ENCODE measurements around the gene LYSMD2.

Gene LYSMD2

DNA sequence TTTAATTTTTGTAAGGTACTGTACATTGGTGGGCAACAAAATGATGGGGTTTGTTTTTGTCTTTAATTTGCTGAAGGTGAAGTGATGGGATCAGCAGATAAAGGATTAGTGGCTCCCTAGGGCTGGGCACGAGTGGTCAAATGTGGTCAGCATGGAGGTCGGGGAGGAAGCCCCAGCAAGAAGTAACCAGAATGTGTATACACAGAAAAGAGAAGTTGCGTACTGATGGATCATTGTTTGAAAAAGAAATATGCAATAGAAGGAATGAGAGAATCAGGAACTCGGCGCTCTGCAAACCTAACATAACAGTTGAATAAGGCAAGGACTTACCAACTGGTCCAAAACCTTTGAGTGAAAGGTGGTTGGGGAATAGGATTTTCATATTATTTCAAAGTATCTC is 15.4 kb upstream of the LYSMD2 start:
- no peak for DNase-seq (ENCODE audit: low read depth, low spot score)

DNA sequence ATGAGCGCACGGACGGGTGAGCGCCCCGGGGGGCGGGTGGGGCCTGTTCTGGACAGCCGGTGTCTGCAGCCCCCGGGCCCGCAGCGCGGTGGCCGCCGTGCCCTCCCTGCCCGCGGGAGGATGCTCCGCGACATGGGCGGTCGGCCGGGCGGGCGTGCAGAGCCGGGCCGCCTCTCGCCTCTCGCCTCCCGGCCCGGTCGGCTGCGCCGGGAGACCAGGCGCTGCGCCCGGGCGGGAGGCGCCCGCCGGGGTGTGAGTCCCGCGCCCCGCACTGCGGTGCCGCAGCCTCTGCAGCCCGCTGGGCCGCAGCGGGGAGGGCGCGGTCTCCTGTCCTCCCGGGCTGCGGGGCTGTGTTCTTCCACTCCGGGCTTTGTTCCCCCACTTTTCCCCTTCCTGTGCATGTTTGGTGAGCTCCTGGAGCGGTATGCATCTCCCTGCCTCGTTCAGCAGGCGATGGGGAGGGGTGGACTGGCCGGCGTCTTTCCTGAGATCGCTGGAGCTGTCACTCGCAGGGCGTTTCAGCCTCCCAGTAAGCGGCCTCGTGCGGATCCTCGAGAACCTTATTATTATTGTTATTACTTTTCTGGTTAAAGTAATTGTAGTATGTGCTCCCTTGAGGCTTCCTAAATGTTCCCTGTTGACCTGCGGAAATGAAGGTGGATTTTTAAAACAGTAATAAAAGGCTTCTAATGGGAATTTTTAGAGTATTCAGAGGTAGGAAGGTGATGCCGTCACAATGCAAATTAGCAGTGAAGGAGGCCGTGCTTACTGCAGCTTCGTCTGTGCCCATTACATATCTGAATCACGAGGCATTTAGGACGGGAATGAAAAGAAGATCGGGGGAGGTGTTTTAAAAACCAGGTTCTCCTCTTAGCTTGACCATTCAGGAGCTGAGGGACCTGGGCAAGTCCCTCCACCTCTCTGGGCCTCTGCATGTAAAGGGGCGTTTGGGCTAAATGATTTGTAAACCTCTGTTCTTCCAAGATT is 14.5 kb upstream of the LYSMD2 start:
- DNase-seq (ENCODE audit: low read depth, low spot score): no peak

DNA sequence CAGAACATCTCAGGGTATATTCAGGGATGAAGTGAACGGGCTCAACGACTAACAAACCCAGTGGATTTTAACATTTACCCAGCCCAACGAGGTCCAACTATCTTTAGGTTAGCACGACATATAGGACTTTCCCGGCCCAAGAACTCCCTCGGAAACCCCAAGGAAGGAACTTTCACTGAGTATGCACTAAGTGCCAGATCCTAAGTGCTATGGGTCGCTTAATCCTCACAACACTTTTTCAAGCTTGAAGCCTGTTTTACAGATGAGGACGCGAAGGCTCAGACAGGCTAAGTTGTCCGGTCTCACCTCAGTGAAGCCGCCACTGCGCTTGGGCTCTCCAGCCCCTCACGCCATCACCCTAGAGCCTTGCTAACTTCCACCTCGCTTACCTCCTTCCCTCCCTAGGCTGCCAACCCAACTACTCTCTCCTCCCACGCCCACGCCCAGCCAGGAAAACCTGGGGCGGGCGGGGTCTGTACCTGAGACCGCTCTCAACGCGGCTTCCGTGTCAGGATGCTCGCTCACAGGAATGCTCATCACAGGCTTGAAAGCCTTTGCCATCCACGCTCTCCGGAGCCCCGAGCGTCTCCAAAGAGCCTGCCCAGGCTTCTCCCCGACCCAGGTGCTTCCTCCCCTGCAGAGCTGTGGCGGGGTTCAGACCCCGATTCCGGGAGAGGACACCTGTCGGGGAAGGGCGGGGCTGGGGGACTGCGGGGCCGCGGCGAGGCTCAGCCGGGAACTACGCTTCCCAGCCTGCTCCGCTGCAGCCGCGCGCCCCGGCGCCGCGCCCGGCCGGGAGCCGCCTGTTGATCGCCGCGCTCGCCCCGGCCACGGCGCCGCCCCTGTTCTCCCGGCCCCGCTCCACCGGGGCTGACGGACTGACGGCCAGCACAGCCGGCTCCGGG is 13.6 kb upstream of the LYSMD2 start, which contains the start of gene TMOD2:
Gene TMOD2, plus strand, starts transcription at position 806 of the 905 bp plus-strand sequence. CDS start 14,845 bp downstream, outside the sequence.
- no peak for DNase-seq (ENCODE audit: low read depth, low spot score)

DNA sequence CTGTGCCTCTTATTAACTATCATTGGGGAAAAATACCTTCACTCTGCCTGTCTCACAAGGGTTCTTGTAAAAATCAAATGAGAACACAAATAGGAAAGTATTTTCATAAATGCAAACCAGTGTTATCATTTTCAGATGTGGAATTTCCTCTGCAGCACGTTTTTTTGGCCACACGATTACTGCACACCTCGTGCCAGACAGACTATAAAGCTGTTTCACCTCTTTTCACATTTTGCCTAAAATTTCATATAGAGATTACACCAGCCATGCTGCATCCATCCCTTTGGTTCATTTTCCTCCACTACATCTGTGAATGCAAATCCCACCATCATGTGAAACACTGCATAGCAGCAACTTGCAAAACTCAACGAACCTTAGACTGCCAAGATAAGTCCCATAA is 12.7 kb upstream of the LYSMD2 start:
- no peak for DNase-seq (ENCODE audit: low read depth, low spot score)

DNA sequence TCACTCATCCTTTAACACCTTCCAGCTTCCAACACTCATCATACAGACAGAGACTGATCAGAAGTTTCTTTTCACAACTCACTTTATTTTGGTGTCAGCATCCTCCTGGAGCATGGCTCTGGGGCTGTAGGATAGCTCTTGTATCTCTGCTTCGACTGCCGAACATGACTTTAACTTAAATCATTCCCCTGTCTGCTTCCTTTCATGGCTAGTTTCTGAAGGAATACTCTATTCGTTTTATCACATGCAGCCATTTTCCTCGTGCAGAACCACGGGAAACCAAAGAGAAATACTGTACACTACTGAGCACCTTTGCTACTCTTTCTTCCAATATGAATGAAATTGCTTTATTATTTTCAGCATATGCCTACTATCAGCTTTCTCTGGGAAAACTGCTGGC is 11.9 kb upstream of the LYSMD2 start:
- DNase-seq (ENCODE audit: low read depth, low spot score): no peak

DNA sequence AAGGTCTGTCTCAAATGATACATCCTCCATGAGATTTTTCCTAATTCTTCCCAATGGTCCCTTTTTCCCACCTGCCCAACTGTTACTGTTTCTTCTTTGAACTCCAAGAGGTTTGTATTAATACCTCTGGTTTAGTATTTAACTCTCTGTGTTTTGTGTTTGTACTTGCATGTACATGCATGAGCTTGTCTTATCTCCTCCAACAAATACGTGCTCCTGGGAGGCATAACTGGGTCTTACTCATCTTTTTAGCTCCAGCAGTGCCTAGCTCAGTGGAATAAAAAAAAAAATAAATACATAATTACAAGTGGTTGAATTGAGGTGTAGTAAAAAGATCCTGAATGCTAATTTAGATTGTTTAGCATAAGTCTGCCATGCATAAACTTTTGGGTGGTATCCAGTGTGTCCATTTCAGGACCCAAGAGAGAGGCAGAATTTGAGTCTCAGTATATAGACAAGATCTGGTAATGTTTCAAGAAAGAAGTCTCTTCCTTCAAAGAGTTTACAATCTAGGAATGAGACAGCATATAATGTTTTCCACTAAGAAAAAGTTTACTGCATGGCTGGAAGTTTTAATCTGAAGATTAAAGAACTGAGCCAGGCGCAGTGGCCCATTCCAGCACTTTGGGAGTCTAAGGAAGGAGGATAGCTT is 1.7 kb upstream of the LYSMD2 start:
- DNase-seq (ENCODE audit: low read depth, low spot score): no peak

DNA sequence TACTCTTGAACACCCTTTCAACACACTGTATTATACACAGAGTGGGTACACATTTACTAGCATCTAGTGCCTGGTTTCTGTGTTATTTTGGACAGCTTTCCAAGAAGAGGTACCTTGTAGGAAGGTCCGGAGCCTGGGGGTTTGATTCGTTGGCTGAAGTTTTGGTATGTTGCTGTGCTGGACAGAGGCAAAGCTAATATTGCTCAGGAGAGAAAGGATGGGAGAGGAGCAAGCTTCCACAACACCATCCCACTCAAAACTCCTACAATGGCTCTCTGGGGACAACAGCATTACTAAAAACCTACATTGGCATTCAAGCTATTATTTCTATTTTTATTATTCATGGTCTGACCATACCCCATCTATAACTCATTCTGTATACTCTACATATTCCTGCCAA is 1.1 kb upstream of the LYSMD2 start:
- no peak for DNase-seq (ENCODE audit: low read depth, low spot score)

DNA sequence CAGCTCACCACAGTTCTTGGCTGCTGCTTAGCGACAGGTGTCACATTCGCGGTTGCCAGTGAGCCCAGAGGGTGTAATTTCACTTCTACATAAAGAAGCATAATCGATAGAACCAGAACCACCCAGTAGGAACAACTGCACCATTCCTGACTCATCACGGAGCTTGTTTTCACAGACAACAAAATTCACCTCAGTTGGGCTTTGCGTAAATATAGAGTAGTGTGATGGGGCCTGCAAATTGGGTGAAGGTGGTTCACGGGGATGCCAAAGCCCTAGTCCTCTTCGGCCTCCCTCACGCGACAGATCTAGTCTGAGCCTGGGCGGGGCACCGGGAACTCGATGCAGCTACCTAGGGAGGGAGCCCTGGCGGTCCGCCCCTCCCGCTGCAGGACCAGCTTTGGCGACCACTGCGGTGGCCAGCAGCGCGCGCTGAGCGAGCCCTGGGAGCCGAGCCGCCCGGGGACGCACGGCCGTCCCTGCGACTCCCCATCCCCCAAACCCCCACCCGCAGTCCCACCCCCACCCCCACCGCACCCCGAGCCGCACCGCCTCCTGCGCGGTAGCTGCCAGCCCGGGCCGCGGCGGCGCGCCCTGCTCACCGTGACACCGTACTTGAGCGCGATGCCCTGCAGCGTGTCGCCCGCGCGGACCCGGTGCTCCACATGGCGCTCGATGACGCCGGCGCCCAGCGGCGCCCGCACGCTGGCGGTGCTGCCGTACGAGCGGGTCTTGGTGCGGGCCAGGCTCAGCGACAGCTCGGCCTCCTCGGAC is 519 bp downstream of the LYSMD2 start:
- no peak for DNase-seq (ENCODE audit: low read depth, low spot score)

DNA sequence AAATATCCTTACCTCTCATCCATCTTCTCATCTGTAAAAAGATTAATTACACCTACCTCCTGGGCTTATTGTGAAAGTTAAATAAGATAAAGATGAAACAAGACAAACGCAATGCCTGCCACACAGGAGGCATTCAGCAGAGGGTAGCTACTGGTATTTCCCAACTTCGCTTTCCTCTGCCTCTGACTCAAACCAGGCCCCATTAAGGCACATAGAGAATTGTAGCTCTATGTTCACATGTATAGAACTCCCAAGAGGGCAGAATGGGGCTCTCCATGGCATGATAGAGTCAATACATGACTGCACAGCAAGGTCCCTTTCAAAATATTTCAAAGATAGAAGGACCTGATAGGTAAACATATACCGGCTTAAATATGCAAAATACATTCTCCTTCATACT is 1.4 kb downstream of the LYSMD2 start:
- no peak for DNase-seq (ENCODE audit: low read depth, low spot score)

DNA sequence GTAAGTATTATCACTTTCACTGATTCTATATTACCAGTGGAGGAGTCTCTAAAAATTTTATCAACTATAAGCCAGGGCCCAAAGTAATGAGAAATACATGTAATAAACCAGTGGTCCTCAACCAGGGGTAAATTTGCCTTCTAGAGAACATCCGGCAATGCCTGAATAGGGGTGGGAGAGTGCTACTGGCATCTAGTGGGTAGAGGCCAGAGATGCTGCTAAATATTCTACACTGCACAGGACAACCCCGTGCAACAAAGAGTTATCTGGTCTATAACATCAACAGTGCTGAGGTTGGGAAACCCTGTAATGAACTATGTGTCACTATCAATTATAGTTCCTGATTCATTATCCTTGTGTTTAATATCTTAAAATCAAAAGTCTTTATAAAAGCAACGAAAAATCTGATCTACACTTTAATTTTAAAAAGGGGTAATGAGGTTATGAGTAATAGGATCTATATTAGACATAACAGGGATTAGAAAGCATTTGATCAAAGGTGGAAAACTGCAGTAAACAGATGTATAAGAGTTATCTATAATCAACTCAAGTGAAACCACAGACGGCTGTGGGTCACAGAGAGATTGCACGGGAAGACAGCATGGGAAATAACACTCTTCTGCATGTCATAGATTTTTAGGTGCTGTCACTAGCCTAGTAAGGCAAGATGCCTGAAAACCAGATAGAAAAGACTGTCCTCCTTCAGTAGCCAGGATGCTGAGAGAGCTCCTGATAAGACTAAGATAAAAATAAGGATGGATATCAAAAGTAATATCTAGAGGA is 2.0 kb downstream of the LYSMD2 start:
- no peak for DNase-seq (ENCODE audit: low read depth, low spot score)

DNA sequence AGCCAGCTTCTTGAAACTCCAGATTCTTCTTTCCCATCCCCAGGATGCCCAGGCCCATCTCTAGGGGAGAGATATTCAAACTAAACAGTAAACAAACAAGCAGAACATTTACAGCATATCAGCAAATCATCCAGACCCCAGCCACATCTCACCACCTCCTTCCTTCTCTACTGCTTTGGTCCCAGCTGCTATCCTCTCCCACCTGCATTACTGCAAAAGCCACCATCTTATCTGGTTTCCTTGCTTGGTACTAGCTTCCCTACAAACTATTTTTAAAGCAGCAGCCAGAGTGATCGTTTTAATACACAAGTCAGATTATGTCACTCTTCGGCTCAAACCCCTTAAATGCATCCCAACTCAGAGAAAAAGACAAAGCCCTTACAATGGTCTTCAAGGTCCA is 4.8 kb downstream of the LYSMD2 start:
- no peak for DNase-seq (ENCODE audit: low read depth, low spot score)

DNA sequence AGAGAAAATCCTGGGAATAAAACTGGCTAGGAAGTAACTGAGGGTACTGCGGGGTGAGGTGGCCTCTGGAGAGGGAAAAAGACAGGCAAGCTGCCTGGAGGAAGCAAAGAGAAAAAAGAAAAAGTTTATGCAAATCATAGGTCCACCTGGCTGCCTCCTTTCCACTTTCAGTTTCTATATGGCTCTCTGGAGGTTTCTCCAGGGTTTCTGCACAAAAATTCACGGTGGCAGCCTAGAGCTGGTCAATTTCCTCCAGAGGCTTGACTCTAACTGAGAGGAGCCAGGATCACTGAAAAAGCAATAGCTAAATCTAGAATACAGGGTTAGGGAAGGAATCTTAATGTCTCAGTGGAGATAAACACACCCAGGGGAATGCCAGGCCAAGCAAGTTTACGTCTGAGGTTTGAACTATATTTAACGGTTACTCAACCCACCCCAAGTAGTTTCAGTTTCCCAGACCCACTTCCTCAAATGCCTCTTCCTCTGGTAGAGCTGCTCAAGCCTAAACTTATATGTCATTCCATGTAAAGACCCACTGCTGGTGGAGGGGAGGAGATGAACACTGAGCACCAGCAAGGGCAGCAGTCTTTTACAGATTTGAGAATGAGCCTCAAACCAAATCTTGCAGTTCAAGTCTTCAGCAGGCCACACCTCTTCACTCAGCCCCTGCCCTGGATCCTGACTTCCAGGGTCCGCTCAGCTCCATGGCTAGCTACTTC is 5.7 kb downstream of the LYSMD2 start:
- DNase-seq (ENCODE audit: low read depth, low spot score): no peak

DNA sequence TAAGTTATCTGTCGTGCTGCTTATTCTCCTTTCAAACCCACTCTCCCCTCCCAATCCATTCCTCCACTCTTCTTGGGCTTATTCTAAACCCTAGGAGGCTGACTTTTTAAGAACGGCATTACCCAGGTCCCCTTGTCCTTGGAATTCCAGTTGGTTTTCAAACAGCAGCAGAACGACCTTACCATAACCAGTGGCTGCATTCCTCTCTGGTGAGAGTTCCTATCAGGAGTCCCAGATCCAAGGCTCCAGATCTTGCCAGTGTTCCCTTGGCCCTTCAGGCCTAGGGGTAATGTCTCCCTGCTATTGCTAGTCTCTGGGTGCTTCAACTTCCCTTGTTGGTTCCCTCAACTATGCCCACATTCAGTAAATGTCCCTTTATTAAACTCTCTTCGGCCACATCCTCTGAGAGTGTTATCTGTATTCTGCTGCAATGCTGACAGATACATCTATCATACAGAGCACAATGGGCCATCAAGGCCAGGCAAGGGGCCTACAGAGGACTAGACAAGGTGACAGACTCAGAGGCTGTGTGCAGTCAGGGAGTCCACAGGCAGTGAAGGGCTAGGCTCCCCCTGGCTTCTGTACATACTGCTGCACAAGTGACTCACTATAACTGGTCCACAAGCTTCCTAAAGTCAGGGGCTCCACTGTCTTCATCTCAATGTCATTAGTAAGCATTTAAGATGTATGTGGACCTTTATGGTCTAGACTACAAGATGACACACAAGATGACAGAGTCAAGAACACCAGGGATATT is 10.1 kb downstream of the LYSMD2 start:
- DNase-seq (ENCODE audit: low read depth, low spot score): no peak

DNA sequence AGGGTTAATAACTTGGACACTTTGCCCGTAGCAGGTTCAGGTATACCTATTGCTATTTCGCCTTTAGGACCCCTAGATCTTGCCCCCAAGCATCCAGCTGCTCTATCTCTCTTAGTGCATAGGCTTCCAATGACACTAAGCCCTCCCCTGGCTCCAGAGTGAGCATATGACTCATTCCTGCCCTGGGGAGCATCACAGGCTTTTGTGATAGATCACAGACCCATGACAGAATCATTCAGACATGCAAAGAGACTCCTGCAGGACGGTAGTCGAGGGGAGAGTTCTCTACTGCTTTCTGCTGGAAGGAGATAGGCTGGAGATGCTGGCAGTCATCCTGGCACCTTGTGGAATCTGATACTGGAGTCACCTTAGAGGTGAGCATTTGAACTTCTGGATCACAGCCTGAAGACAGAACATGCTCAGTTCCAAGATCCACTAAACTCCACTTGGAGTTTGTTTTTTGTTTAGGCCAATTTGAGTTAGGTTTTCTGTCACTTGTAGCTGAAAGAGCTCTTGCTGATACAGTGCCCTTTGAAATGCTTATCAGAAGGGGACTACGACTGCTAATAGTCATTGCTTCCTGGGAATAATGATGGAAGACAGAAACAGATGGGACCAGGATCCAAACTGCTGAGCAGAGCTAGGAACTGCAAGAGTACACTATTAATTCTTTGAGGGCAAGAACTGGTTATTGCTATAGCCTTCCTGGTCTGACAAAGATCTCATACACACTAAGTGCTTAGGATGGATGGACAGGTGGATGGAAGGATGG is 11.0 kb downstream of the LYSMD2 start:
- DNase-seq (ENCODE audit: low read depth, low spot score): no peak

DNA sequence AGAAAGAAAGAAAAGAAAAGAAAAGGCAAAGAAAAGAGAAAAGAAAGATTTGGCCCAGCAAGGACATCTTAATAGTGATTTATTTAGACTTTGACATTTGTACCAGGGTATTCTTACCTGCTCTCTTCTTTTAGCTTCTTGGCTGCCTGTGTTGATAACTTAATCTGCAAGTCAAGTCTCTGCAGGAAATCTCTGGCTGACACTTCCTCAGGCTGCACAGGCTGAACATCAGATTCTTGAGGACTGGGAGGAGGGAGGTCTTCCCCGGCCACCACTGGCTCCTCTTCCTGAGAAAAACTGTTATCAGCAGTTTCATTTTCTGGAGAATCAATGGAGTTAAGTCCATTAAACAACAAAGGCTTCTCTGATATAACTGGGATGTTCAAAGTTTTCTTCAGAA is 12.8 kb downstream of the LYSMD2 start:
- DNase-seq (ENCODE audit: low read depth, low spot score): no peak

DNA sequence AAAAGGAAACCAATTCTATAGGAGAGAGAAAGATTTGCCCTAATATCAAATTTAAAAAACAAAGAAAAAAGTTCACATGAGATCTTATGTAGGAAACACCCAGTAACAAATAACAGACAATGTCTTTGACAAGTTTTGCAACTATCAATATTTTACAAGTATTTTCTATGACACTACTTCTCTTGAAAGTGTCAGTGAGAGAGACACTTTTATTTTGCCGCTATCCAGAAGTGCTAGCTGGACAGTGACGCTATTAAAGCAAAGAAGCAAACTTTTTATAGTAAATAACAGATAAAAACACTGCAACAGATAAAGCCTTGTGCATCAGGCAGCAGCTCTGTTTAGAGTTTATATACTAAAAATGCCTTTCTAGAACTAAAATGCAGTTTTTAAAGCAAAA is 13.3 kb downstream of the LYSMD2 start:
- no peak for DNase-seq (ENCODE audit: low read depth, low spot score)

DNA sequence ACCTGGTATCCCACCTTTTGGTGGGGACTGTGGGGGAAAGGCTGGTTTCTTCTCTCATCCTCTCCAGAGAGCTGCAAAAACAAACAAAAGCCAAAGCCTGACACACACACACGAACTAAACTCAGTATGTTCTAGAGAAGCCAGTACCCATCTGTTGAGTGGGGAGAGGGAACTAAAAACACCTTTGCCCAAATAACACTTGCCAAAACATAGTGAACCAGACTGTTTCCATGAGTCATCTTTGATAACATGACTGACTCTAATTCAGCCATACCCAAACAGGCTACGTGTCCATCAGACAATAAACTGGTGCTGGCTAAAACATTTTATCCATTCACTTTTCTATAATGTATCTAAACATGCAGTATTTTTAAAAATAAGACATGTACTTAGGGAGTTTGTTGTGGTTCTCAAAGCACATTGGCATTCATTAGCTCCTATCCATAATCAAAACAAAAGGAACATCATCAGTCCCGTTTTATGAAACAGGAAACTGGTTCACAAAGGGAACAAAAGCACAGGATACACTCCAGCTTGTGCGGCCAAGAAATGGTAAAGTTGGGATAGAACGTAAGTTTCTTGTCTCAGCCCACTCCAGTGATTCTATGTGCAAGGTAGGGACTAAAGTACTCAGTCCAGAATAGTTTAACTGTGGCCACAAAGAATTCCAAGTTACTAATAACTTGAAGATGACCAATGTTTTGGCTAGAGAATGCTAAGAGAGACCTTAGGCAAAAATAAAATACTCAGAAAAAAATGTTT is 16.1 kb downstream of the LYSMD2 start:
- no peak for DNase-seq (ENCODE audit: low read depth, low spot score)

All from activated CD4-positive, CD25-positive, alpha-beta regulatory T cell treated with anti-CD3 and anti-CD28 coated beads, Interleukin-2, amount 50 U/mL, for 16 hours (primary cell).